K562 (cell line): ENCODE data around the gene PSAP. TPM values are rescaled to one million over a fixed set of nuclear protein-coding genes. Genes with fewer than 3 reads are reported as not detected.

Experiments used
- CHD7 ChIP-seq: fragments of 200-600 bp; sonication (generic); IDR thresholded peaks from one replicate; pipeline ENCODE4 v1.6.1; 2012; ENCODE audit warnings: mild to moderate bottlenecking, low read depth, low read length, inconsistent platforms
- ELF1 ChIP-seq: fragments of 200-800 bp; sonication (Bioruptor generic); IDR thresholded peaks from 2 replicates; pipeline ENCODE4 v1.6.1; 2016; ENCODE audit warnings: missing genetic modification characterization, missing compliant biosample characterization
- HDAC8 ChIP-seq: fragments of 450-650 bp; IDR thresholded peaks from 2 replicates; pipeline ENCODE4 v1.6.1; 2016; ENCODE audit warnings: mild to moderate bottlenecking, missing genetic modification characterization, moderate library complexity, missing compliant biosample characterization
- IFI16 ChIP-seq: fragments of 250-450 bp; sonication (Bioruptor Pico); IDR thresholded peaks from 2 replicates; pipeline ENCODE4 v2.1.2; 2022; ENCODE audit warnings: mild to moderate bottlenecking, inconsistent platforms
- NR2C1 ChIP-seq, 2 experiments: fragments of 450-650 bp; IDR thresholded peaks; 2 replicates each; pipeline ENCODE4 v1.6.1; 2017; ENCODE audit warnings: mild to moderate bottlenecking in 2 of 2, antibody characterized with exemption in 1 of 2, inconsistent platforms in 1 of 2, missing compliant biosample characterization in 1 of 2, missing genetic modification characterization in 1 of 2
- PRMT5 ChIP-seq: sonication (generic); formaldehyde crosslinking; IDR thresholded peaks from 2 replicates; pipeline ENCODE4 v1.5.0; 2020; ENCODE audit warnings: missing genetic modification reagents
- SMARCC2 ChIP-seq: fragments of 450-650 bp; IDR thresholded peaks from 2 replicates; pipeline ENCODE4 v1.6.1; 2017; ENCODE audit warnings: antibody characterized with exemption, moderate library complexity, mild to moderate bottlenecking, low read depth
- SPI1 ChIP-seq: IDR thresholded peaks from 2 replicates; pipeline ENCODE4 v1.6.1; 2011; ENCODE audit warnings: low read depth, low read length, control low read depth, borderline replicate concordance
- SREBF2 ChIP-seq: sonication (generic); formaldehyde crosslinking; IDR thresholded peaks from 2 replicates; pipeline ENCODE4 v1.4.0; 2020; ENCODE audit warnings: mild to moderate bottlenecking, missing genetic modification reagents
- TAF9B ChIP-seq: fragments of 450-650 bp; IDR thresholded peaks from 2 replicates; pipeline ENCODE4 v1.6.1; 2018; ENCODE audit warnings: mild to moderate bottlenecking; ENCODE audit not compliant: partially characterized antibody
- ZBTB17 ChIP-seq: fragments of 450-650 bp; formaldehyde crosslinking; IDR thresholded peaks from 2 replicates; pipeline ENCODE4 v1.4.0; 2020; ENCODE audit warnings: mild to moderate bottlenecking
- ZNF121 ChIP-seq: sonication (generic); formaldehyde crosslinking; conservative IDR thresholded peaks from 2 replicates; pipeline ENCODE4 v1.8.0; 2022; ENCODE audit warnings: missing genetic modification reagents
- ZNF212 ChIP-seq: fragments of 450-650 bp; formaldehyde crosslinking; IDR thresholded peaks from 2 replicates; pipeline ENCODE4 v1.4.0; 2020; ENCODE audit warnings: mild to moderate bottlenecking
- polyA plus RNA-seq, 8 experiments: library from polyadenylated mRNA; depleted of rRNA in 4 of 8; stranded (reverse) in 5 of 8; unstranded in 3 of 8; fragments of >200 nt; fragmentation: Nextera tagmentation in 2 of 8; fragmentation: Illumina TruSeq in 1 of 8; extraction: Ambion mirVana in 2 of 8; extraction: Trizol in 1 of 8; gene quantifications; 2 replicates each; pipeline versions ENCODE4 v1.2.1 to v1.2.3, GENCODE V29; 2011 to 2014; ENCODE audit warnings: inconsistent platforms in 1 of 8, missing spikeins in 1 of 8
- total RNA-seq, 7 experiments: library from RNA; depleted of rRNA in 6 of 7; stranded (reverse); fragments of >200 nt in 6 of 7; fragmentation: Illumina TruSeq in 2 of 7; extraction: Trizol in 2 of 7; gene quantifications; 2 replicates each; pipeline versions ENCODE4 v1.2.1 to v1.2.3, GENCODE V29; 2011 to 2021; ENCODE audit warnings: low replicate concordance in 1 of 7
- TF ChIP-seq, protein P1 (sequence below): sonication (generic); formaldehyde crosslinking; IDR thresholded peaks from 2 replicates; pipeline ENCODE4 v1.9.0; 2022; ENCODE audit warnings: mild to moderate bottlenecking, missing genetic modification reagents
- TF ChIP-seq, protein P2 (sequence below): fragments of 250-450 bp; sonication (Bioruptor Pico); IDR thresholded peaks from 2 replicates; pipeline ENCODE4 v1.5.1; 2021; ENCODE audit warnings: mild to moderate bottlenecking

PSAP gene
- total and polyA plus RNA-seq, 9 of the 15 experiments (the other 6 are each of a cell fraction or from before 2014, with no cell fraction given): 245 to 700 (median 429) TPM

GRCh38 chr10:71852355-71852937, 1.4 kb upstream of the PSAP start (continued):
- TF ChIP-seq PRMT5 (CRISPR knock-in tag) (no peak), ZBTB17 (no peak), SREBF2 (CRISPR knock-in tag) (no peak), HDAC8 (no peak), TAF9B (no peak), ZNF212 (no peak), ZNF121 (CRISPR knock-in tag) (0 out of 2 replicates have a peak, but pooled peaks have one; percentile 6), NR2C1 (IDR thresholded peaks at IDR 0.05) (peak; percentile 46; the same call in 1 of the 2 replicates), NR2C1 (tag; IDR thresholded peaks at IDR 0.05) (peak; percentile 37; the same call in 1 of the 2 replicates), CHD7 (no peak), IFI16 (CRISPR knock-in tag) (no peak), SPI1 (peak; percentile 72), SMARCC2 (no peak), ELF1 (tag) (no peak)
- TF ChIP-seq, protein P1, sequence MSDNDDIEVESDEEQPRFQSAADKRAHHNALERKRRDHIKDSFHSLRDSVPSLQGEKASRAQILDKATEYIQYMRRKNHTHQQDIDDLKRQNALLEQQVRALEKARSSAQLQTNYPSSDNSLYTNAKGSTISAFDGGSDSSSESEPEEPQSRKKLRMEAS (CRISPR knock-in tag): 0 out of 2 replicates have a peak, but pooled peaks have one; percentile 7
- TF ChIP-seq, protein P2, sequence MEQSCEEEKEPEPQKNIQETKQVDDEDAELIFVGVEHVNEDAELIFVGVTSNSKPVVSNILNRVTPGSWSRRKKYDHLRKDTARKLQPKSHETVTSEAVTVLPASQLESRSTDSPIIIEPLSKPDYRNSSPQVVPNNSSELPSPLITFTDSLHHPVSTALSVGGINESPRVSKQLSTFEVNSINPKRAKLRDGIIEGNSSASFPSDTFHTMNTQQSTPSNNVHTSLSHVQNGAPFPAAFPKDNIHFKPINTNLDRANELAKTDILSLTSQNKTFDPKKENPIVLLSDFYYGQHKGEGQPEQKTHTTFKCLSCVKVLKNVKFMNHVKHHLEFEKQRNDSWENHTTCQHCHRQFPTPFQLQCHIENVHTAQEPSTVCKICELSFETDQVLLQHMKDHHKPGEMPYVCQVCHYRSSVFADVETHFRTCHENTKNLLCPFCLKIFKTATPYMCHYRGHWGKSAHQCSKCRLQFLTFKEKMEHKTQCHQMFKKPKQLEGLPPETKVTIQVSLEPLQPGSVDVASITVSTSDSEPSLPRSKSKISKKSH (CRISPR knock-in tag): no peak
